Heart left ventricle (tissue), 13 donors: ENCODE data around the gene NUDT16.

Experiments used
- POLR2A ChIP-seq, 2 donors: fragments of 450-650 bp; IDR thresholded peaks; one replicate each; pipeline ENCODE4 v1.6.1; 2017; ENCODE audit warnings: antibody characterized with exemption in 2 of 2, mild to moderate bottlenecking in 2 of 2, moderate library complexity in 2 of 2
- TF ChIP-seq, protein P1 (sequence below), 12 donors: fragments of 200-600 bp; sonication (generic) in 4 of 12; IDR thresholded peaks; one replicate each; pipeline versions ENCODE4 v1.5.0 to v1.8.0; 2018 to 2022; ENCODE audit warnings: antibody characterized with exemption in 12 of 12, mild to moderate bottlenecking in 5 of 12
- donor health status: ischemic (EF 13 %, LVEDD 7.1; RV severe dilation, severe dysfunction).
- donor health status: DM: no; HTN: yes; CAD: no.
- donor health status: DM: no; HTN: no; CAD: no.
- donor health status: ischemic (EF 25% LVEDD 6.9; RV normal size, moderate dysfunction).
- donor health status: ischemic (EF 25% LVEDD 5.7; RV mildly dilated, moderate dysfunction).
- donor health status: ischemic (EF 35%, LVEDD 5.7; RV mildly dilated, moderate dysfunction).
- donor health status: nonischemic (EF 11% LVEDD 7.7; RV severe dilation, severe dysfunction).
- donor health status: DM: yes; HTN: yes; CAD: no.
- donor health status: PGD.
- donor health status: ischemic (EF 29% LVEDD 5.4; RV normal size, mild dysfunction).
- donor health status: nonischemic (EF 23%, LVEDD 6.1; RV moderate dilation, normal function).

GRCh38 chr3:131431754-131432153, 50.2 kb downstream of the NUDT16 start:
- TF ChIP-seq, protein P1, sequence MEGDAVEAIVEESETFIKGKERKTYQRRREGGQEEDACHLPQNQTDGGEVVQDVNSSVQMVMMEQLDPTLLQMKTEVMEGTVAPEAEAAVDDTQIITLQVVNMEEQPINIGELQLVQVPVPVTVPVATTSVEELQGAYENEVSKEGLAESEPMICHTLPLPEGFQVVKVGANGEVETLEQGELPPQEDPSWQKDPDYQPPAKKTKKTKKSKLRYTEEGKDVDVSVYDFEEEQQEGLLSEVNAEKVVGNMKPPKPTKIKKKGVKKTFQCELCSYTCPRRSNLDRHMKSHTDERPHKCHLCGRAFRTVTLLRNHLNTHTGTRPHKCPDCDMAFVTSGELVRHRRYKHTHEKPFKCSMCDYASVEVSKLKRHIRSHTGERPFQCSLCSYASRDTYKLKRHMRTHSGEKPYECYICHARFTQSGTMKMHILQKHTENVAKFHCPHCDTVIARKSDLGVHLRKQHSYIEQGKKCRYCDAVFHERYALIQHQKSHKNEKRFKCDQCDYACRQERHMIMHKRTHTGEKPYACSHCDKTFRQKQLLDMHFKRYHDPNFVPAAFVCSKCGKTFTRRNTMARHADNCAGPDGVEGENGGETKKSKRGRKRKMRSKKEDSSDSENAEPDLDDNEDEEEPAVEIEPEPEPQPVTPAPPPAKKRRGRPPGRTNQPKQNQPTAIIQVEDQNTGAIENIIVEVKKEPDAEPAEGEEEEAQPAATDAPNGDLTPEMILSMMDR (IDR thresholded peaks at IDR 0.05) = no peak
- no peak for TF ChIP-seq POLR2A (IDR thresholded peaks at IDR 0.05)
